Measurements from ENCODE around the gene CEP85L.
"Not testable (repeated sequence)": the region's sequence is repeated elsewhere in the genome, so short reads cannot be mapped to it uniquely, and the experiment has no call there.

Gene CEP85L

DNA sequence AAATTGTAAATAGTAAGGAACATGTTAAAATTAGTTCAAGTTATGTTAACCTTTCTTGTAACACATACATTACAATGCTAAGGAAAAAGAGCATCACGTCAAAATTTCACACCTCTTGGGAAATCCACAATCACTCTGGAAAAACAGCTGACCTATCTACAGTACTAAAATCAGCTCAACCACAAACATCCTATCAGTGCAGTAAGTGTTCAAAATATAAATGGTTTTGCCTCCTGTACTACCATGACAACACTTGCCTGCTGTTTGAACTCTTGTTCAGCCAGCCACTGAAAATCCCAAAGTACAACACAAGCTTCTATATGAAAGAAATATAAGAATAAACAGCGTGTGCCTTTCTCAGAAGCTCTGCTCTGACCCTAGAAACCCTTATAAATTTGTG, 186.8 kb downstream of the CEP85L start:
- no peak overlapping the region for H3K27ac ChIP-seq
- no peak for TF ChIP-seq ZFX (IDR thresholded peaks at IDR 0.05; ENCODE audit: borderline replicate concordance)
- TF ChIP-seq, protein P1, sequence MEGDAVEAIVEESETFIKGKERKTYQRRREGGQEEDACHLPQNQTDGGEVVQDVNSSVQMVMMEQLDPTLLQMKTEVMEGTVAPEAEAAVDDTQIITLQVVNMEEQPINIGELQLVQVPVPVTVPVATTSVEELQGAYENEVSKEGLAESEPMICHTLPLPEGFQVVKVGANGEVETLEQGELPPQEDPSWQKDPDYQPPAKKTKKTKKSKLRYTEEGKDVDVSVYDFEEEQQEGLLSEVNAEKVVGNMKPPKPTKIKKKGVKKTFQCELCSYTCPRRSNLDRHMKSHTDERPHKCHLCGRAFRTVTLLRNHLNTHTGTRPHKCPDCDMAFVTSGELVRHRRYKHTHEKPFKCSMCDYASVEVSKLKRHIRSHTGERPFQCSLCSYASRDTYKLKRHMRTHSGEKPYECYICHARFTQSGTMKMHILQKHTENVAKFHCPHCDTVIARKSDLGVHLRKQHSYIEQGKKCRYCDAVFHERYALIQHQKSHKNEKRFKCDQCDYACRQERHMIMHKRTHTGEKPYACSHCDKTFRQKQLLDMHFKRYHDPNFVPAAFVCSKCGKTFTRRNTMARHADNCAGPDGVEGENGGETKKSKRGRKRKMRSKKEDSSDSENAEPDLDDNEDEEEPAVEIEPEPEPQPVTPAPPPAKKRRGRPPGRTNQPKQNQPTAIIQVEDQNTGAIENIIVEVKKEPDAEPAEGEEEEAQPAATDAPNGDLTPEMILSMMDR (IDR thresholded peaks at IDR 0.05), result no peak

DNA sequence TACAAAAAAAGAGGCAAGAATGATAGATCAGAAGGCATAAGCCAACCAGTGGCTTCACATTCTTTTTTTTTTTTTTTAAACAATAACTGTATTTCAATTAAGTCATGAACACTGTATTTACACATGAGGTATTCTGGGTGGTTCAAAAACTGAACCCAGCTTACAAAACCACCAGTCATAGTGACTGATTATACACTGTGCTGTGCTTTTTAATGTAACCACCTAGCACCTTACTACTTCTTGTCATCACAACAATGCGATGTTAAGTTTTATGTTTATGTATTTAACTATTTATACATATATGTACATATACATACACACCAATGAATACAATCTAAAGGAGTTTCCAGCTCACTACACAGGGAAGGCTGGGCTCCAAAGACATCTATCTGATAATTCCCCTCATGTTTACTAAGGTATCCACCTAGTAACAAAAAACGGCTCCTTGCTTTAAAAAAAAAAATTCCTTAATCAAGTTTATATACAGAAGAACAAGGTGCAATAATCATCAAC, 190.4 kb downstream of the CEP85L start:
- TF ChIP-seq, protein P1 (IDR thresholded peaks at IDR 0.05), result no peak
- TF ChIP-seq ZFX (IDR thresholded peaks at IDR 0.05; ENCODE audit: borderline replicate concordance), result no peak
- H3K27ac ChIP-seq, result no peak overlapping the region

DNA sequence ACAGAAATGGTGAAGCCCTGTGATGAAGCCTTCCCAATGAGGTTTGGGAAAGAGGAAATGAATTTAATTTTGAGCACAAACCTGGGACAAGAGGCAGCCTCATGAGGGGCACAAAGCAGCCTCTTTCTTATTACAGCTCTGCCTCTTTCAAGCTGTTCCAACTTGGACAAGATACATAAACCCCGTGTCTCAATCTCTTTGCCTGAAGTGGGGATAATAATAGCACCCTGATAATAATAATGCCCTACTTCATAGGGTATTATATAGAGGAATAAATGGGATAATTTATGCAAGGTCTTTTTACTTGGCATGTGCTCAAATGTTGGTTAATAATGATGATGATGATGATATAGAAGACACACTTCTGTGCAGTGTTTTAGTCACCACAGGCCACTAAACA, 194.4 kb downstream of the CEP85L start:
- H3K27ac ChIP-seq, result no peak overlapping the region
- TF ChIP-seq, protein P1 (IDR thresholded peaks at IDR 0.05), result no peak
- no peak for TF ChIP-seq ZFX (IDR thresholded peaks at IDR 0.05; ENCODE audit: borderline replicate concordance)

DNA sequence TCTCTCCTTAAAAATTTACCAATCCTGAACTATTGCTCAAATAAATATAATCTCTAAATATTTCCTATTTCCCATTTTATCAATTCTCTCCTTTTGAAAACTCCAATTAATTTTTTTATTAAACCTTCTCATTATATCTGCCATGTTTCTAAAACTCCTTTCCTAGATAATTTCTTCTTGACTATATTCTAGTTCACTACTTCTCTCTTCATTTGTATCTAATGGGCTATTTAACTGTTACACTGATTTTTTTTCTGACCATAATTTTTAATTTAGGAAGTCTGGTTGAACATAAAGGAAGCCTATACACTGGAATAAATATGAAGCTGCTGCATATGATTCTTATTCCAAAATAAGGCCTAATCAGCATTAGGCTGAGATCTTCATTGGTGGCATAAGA, 199.6 kb downstream of the CEP85L start:
- TF ChIP-seq ZFX (IDR thresholded peaks at IDR 0.05; ENCODE audit: borderline replicate concordance), result no peak
- TF ChIP-seq, protein P1 (IDR thresholded peaks at IDR 0.05), result no peak
- no peak overlapping the region for H3K27ac ChIP-seq

DNA sequence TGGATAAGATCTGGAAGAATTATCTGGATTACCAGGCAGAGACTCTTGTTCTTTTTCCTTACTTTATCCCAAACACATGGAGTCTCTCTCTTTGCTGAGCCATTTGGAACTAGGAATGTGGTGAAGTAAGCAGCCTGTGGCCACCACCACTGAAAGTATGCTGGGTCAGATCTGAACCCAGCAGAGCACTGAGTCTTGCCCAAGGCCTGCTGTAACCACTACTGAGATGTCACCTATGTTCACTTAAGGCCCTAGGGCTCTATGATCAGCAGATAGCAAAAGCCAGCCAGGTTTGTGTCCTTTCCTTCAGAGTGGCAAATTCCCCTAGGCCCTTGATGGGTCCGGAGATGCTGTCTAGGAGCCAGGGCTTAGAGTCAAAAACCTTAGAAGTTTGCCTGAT, 206.6 kb downstream of the CEP85L start:
- TF ChIP-seq, protein P1 (IDR thresholded peaks at IDR 0.05), result no peak
- no peak for TF ChIP-seq ZFX (IDR thresholded peaks at IDR 0.05; ENCODE audit: borderline replicate concordance)
- no peak overlapping the region for H3K27ac ChIP-seq

DNA sequence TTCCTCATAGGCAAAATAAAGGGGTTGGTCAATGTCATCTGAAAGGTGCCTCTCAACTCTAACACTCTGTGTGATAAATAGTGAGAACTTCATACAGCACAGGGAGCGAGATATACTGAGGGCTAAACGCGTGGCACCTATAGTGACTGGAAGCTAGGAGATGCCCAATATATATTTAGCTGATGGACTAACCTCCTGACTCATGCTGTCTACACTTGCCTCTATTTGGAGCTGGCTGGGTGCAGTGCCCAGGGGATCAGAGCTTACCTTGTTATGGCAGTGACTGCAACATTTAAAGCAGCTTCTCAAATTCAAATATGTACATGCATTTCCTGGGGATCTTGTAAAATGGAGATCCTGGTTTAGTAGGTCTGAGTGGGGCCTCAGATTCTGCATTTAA, 214.9 kb downstream of the CEP85L start:
- TF ChIP-seq ZFX (IDR thresholded peaks at IDR 0.05; ENCODE audit: borderline replicate concordance), result no peak
- TF ChIP-seq, protein P1 (IDR thresholded peaks at IDR 0.05), result no peak
- H3K27ac ChIP-seq, result no peak overlapping the region

DNA sequence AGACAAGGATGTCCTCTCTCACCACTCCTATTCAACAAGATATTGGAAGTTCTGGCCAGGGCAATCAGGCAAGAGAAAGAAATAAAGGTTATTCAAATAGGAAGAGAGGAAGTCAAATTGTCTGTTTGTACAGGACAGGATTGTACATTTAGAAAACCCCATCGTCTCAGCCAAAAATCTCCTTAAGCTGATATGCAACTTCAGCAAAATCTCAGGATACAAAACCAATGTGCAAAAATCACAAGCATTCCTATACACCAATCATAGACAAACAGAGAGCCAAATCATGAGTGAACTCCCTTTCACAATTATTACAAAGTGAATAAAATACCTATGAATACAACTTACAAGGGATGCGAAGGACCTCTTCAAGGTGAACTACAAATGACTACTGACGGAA, 217.2 kb downstream of the CEP85L start:
- H3K27ac ChIP-seq, result not testable (repeated sequence)

DNA sequence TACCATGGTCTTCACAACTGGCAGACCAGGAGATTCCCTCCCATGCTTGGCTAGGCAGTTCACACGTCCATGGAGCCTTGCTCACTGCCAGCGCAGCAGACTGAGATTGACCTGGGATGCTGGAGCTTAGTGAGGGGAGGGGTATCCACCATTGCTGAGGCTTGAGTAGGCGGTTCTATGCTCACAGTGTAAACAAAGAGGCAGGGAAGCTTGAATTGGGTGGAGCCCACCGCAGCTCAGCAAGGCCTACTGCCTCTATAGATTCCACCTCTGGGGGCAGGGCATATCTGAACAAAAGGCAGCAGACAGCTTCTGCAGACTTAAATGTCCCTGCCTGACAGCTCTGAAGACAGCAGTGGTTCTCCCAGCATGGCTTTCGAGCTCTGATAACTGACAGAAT, 230.1 kb downstream of the CEP85L start:
- not testable (repeated sequence) for H3K27ac ChIP-seq
